ENCODE results near the gene TMEM247.

Gene TMEM247

DNA sequence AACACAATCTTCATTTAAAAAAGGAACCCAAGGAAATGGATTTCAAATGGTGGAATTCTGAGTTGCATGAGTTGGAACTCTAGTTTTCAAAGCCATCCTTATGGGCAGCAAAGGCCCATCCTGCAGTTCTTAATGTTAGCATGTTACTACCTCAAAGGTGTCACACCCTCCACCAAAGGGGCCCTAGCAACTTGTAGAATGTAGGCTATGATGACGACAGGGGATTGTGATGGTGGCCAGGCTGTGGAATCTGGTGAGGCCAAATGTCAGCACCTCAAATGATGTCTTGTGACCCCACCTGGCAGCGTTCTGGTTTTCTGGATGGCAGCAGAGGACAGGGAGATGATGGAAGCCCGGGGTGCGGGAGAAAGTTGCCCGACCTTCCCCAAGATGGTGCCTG, at the start of gene TMEM247:
TMEM247 (plus strand) TSS at position 301 of the 400 bp plus-strand sequence.
- Histone ChIP-seq H3K4me2 (ENCODE audit: low read depth, low read length) (no peak within 1 kb of the TSS), H3K27ac (ENCODE audit: low read length) (no peak within 1 kb of the TSS), H3K4me3 (ENCODE audit: low read length) (no peak within 1 kb of the TSS), H2AFZ (ENCODE audit: low read length) (no peak within 1 kb of the TSS), H3K4me1 (ENCODE audit: low read length) (0 out of 2 replicates have a peak, but pooled peaks cover 6% of the 10 kb centered on the region), H3K9me3 (replicated peaks; ENCODE audit: insufficient read depth, low read length) (no peaks in the 10 kb centered on the region), H3K79me2 (ENCODE audit: low read length) (no peaks in the 10 kb centered on the region), H3F3A (ENCODE audit: insufficient read depth, low read length) (no peaks in the 10 kb centered on the region), H4K20me1 (ENCODE audit: insufficient read depth, low read length) (no peaks in the 10 kb centered on the region), H3K36me3 (replicated peaks; ENCODE audit: insufficient read depth, low read length) (no peaks in the 10 kb centered on the region), H3K9me2 (replicated peaks; ENCODE audit: insufficient read depth, low read length) (no peaks in the 10 kb centered on the region), H3K9ac (ENCODE audit: low read length) (no peak within 1 kb of the TSS), H3K27me3 (replicated peaks; ENCODE audit: insufficient read depth, low read length) (peaks cover 36% of the 10 kb centered on the region)
- no peak for TF ChIP-seq CTCF (IDR thresholded peaks at IDR 0.05; ENCODE audit: low read length)
- no peak for TF ChIP-seq EZH2 (optimal IDR thresholded peaks at IDR 0.05; ENCODE audit: low read depth, low read length)
- no peak for TF ChIP-seq EZH2phosphoT487 (IDR thresholded peaks at IDR 0.05; ENCODE audit: low read length)
- DNase-seq, result no peak

- Histone ChIP-seq H3K9ac (ENCODE audit: low read length) (no peak overlapping the region), H3K79me2 (ENCODE audit: low read length) (no peaks in the 10 kb centered on the region), H3K4me3 (ENCODE audit: low read length) (no peak overlapping the region), H3K4me2 (ENCODE audit: low read depth, low read length) (no peak overlapping the region), H3K9me2 (replicated peaks; ENCODE audit: insufficient read depth, low read length) (no peaks in the 10 kb centered on the region), H4K20me1 (ENCODE audit: insufficient read depth, low read length) (no peaks in the 10 kb centered on the region), H3K4me1 (ENCODE audit: low read length) (peaks cover 12% of the 10 kb centered on the region), H3F3A (ENCODE audit: insufficient read depth, low read length) (0 out of 2 replicates have a peak, but pooled peaks cover 3% of the 10 kb centered on the region), H3K36me3 (replicated peaks; ENCODE audit: insufficient read depth, low read length) (no peaks in the 10 kb centered on the region), H3K9me3 (replicated peaks; ENCODE audit: insufficient read depth, low read length) (no peaks in the 10 kb centered on the region), H3K27ac (ENCODE audit: low read length) (no peak overlapping the region), H2AFZ (ENCODE audit: low read length) (no peak overlapping the region), H3K27me3 (replicated peaks; ENCODE audit: insufficient read depth, low read length) (peaks cover 12% of the 10 kb centered on the region)
- TF ChIP-seq CTCF (IDR thresholded peaks at IDR 0.05; ENCODE audit: low read length) (no peak), EZH2phosphoT487 (IDR thresholded peaks at IDR 0.05; ENCODE audit: low read length) (no peak), EZH2 (optimal IDR thresholded peaks at IDR 0.05; ENCODE audit: low read depth, low read length) (no peak)
- DNase-seq, result no peak
Observed at GRCh38 chr2:46430413-46430812, 49.0 kb upstream of the TMEM247 start.

- Histone ChIP-seq H3K4me1 (ENCODE audit: low read length) (peaks cover 12% of the 10 kb centered on the region), H3F3A (ENCODE audit: insufficient read depth, low read length) (0 out of 2 replicates have a peak, but pooled peaks cover 3% of the 10 kb centered on the region), H3K9ac (ENCODE audit: low read length) (no peak overlapping the region), H3K9me3 (replicated peaks; ENCODE audit: insufficient read depth, low read length) (no peaks in the 10 kb centered on the region), H4K20me1 (ENCODE audit: insufficient read depth, low read length) (no peaks in the 10 kb centered on the region), H3K27ac (ENCODE audit: low read length) (no peak overlapping the region), H3K4me3 (ENCODE audit: low read length) (no peak overlapping the region), H3K4me2 (ENCODE audit: low read depth, low read length) (no peak overlapping the region), H2AFZ (ENCODE audit: low read length) (no peak overlapping the region), H3K27me3 (replicated peaks; ENCODE audit: insufficient read depth, low read length) (peaks cover 12% of the 10 kb centered on the region), H3K36me3 (replicated peaks; ENCODE audit: insufficient read depth, low read length) (no peaks in the 10 kb centered on the region), H3K9me2 (replicated peaks; ENCODE audit: insufficient read depth, low read length) (no peaks in the 10 kb centered on the region), H3K79me2 (ENCODE audit: low read length) (no peaks in the 10 kb centered on the region)
- TF ChIP-seq EZH2 (optimal IDR thresholded peaks at IDR 0.05; ENCODE audit: low read depth, low read length), result no peak
- no peak for TF ChIP-seq CTCF (IDR thresholded peaks at IDR 0.05; ENCODE audit: low read length)
- TF ChIP-seq EZH2phosphoT487 (IDR thresholded peaks at IDR 0.05; ENCODE audit: low read length), result no peak
- DNase-seq, result peak; percentile 65
Observed at GRCh38 chr2:46430992-46431391, 48.4 kb upstream of the TMEM247 start.
